GM18909 (cell line): ENCODE measurements around the gene ZSCAN18.

Source experiments
- ATAC-seq: cut with Tn5 transposase; IDR thresholded peaks from one replicate; pipeline ENCODE4 v1.9.1; 2021; ENCODE audit warnings: mild to moderate bottlenecking; ENCODE audit not compliant: unreplicated experiment, poor library complexity

The ZSCAN18 gene

DNA sequence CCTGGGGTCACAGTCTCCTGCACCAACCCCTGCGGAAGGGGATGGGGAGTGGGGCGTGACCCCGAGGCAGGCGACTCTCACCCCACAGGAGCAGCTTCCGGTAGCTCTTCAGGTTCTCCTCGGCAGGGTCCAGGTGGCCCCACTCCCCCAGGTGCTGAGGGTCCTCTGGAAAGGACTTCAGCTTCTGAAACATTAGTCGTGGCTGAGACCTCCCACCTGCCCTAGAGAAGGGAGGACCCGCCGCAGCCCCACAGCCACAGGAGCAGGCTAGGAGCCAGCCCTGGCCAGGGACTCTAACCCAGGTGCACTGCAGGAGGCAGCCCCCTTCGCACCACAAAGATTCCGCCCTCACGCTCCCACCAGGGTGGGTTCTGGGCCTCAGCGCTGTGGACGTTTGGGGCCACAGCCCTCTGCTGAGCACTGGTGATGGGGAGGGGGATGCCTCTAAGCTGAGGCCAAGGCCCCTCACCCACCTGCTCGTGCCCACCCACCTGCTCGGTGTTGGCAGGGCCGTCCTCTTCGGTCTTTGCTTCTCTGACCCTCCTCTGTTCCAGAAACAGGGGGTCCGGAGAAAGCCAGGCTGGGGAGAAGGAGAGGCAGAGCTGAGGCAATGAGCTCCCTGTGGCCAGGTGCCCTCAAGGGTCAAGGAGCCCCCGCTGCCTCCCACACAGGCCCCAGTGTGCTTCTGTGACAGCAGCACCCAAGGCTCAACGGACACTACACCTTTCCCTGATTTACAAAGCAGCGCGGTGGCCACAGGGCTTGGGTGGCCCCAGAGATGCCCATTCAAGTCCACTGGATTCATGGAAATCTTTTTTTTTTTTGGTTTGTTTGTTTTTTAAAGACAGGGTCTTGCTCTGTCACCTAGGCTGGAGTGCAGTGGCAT, 11.0 kb downstream of the ZSCAN18 start:
- no peak for ATAC-seq

DNA sequence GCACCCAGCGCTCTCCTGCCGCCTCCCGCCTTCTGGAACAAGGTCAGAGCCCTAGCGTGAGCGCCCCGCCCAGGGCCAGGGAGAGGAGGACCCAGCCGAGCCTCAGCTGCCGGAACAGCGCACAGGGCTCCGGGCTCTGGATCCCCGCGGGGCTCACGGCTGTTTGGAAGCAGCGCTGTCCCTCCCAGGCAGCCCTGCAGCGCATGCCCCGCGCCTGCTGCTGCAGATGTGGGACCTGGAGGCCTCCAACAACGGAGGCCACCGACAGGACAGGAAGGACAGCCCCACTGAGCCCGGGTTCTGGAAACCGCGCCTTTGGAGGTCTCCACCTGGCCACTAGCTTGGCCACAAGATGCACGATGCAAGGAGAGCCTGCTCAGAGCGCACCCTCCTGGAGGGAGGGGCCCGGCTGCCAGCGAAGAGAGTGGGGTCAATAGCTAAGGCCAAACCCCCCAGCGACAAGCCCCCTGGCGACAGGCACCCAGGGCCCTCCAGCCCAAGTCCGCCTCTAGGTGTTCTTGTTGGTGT, 12.6 kb downstream of the ZSCAN18 start:
- no peak for ATAC-seq

DNA sequence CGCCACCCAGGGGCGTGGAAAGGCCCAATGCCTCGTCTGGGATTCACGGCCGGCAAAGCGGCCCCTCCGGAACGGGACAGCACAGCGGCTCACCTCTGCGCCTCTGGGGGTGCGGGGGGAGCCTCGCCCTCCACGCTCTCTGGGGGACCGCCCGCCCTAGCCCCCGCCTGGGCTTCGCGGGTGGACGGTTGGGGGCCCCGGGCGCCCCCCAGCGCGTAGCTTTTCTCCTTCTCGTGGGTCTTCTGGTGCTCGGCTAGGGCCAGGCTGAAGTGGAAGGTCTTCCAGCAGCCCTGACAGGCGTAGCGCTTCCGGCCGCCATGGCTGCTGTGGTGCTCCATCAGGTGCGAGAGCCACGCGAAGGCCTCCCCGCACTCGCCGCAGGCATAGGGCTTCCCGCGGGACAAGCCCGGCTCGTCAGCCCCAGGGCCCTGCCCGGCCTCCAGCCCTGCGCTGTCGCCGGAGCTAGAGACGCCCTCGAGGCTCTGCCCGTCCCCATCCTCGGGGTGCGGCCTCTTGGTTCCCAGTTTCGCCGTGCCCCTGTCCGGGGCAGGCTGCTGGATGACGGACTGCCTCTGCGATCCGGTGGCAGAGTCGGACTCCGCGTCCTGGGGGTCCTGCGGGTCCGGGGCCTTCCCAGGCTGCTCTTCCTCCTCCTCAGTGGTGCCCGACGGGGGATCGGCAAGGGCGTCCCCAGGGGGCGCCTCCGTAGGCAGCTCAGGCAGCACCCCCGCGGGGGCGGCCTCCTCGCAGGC, 13.3 kb downstream of the ZSCAN18 start:
- ATAC-seq, result no peak

DNA sequence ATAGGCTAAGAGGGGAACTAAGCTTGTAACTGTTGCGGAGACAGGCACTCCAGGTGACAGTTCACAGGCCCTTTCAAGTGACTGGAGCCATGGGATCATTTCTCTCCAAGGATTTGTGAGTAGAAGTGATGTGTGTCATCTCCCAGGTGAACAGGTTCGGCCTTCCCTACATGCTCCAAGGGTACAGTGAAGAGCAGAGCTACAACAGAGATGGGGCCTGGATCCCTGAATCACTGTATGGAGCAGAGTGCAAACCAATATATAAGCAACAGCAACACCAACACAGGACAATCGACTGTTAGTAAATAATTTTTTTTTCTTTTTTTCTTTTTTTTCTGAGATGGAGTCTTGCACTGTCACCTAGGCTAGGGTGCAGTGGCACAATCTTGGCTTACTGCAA, 15.0 kb downstream of the ZSCAN18 start:
- ATAC-seq, result no peak

DNA sequence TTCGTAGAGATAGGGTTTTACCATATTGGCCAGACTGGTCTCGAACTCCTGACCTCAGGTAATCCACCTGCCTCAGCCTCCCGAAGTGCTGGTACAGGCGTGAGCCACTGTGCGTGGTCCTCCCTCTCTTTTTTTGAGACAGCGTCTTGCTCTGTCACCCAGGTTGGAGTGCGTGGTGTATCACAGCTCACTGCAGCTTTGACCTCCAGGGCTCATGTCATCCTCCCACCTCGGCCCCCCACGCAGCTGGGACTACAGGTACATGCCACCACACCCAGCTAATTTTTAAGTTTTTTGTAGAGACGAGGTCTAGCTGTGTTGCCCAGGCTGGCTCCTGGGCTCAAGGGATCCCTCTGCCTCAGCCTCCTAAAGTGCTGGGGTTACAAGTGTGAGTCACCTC, 18.2 kb downstream of the ZSCAN18 start:
- no peak for ATAC-seq

DNA sequence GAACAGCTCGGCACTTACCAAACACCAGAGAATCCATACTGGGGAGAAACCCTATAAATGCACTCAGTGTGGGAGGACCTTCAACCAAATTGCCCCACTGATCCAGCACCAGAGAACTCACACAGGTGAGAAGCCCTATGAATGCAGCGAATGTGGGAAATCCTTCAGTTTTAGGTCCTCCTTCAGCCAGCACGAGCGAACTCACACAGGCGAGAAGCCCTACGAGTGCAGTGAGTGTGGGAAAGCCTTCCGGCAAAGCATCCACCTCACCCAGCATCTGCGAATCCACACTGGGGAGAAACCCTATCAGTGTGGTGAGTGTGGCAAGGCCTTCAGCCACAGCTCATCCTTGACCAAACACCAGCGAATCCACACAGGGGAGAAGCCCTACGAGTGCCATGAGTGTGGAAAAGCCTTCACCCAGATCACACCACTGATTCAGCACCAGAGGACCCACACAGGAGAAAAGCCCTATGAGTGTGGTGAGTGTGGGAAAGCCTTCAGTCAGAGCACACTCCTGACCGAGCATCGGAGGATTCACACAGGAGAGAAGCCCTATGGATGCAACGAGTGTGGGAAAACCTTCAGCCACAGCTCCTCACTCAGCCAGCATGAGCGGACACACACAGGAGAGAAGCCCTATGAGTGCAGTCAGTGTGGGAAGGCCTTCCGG, 30.7 kb downstream of the ZSCAN18 start:
- no peak for ATAC-seq

DNA sequence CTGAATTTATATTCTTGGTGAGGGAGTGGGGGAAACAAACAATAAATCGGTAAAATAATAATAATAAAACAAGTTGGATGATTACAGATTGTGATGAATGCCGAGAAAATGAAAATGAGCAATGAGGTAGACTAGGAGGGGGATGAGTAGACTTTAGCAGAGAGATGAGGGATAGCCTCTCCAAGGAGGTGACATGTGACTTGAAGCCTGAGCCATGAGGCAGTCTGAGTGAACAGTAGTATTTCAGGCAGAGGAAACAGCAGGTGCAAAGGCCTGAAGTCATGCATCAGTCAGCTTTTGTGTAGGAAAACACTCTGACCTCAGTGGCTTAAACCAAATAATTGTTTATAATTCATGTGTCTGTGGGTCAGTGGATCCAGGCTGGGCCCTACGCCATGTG, 34.3 kb downstream of the ZSCAN18 start:
- no peak for ATAC-seq

DNA sequence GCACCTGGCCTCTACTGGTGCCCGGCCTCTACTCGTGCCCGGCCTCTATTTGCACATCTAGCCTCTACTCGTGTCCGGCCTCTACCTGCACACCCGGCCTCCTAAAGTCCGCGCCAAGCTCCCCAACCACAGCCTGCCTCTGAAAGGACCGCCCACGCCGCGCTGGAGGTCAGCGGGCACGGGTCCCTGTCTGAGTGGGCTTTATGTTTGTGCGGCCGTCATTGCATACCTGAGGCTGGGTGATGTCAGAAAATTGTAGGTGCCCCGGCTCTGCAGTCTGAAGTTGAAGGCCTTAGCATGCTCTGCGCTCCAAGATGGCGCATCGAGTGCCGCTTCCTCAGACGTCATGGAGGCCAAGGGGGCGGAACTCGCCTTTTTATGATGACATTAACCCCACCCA, 37.8 kb downstream of the ZSCAN18 start:
- ATAC-seq, result no peak

DNA sequence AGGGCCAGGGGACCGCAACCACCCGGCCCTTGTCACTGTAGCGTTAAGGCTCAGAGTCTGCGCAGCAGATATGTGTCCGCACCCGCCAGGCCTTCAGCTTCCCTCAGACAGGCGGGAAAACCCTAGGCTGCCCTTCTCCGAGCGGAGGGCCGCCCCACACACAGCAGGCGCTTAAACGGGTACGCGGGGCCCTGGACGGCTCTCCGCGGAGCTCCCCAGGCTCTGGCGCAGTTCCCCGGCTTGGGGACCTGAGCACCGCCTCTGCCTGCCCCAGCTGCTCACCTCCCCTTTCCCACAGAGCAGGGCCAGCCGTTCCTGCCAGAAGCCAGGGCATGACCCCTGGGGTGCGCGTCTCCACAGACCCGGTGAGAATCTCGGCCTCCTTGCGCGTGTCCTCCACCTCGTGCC, 38.4 kb downstream of the ZSCAN18 start:
- ATAC-seq, result no peak

DNA sequence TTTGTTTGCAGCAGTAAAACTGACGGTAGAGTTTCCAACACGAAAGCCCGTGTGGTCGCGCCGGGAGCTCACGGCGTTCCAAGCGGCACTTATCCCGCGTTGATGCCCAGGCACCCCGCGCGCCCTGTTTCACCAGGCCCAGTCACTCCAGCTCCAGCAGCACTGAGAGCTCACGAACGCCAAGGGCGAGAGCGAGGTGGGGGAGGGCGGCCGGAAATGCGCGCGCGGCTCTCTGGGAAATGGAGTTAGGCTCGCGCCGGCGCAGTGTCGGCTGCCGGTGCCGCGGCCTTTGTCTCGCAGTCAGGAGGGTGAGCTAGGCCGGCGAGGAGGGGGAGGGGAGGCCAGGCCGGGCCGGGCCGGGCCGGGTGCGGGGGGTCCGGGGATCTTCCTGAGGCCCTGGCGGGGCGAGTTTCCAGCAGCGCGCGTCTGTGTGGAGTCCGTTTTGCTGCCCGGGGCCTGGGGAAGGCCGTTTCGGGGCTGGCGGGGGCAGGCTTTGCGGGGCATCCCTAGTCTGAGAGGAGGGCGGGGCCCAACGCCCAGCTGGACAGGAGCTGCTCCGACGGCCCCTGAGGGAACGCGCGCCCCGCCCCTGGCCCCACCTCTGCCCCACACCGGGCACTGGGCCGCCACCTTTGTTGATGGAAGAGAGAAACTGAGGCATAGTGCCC, 38.9 kb downstream of the ZSCAN18 start, which contains the start of gene ZNF135:
TSS of gene ZNF135 (plus strand) at position 280 of the 668 bp plus-strand sequence. CDS start 721 bp downstream, outside the sequence.
- no peak for ATAC-seq

DNA sequence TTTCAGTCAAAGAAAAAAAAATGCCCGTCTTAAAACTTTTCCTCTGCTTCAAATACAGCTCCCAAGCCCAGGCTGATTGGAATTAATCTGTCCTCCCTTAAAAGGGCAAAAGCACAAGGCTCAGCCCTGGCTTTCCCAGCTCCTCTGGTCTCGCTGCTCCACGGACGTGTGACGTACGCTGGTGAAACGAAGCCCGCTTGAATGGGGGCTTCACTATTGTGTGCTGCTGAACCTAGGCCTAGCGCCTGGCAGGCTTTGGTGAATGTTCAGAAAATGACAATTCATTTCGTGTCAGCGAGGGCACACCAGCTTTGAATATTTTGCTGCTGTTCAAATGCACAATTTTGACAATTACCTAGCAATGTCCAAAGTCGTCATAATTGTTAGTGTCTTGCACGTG, 39.6 kb downstream of the ZSCAN18 start:
- no peak for ATAC-seq

DNA sequence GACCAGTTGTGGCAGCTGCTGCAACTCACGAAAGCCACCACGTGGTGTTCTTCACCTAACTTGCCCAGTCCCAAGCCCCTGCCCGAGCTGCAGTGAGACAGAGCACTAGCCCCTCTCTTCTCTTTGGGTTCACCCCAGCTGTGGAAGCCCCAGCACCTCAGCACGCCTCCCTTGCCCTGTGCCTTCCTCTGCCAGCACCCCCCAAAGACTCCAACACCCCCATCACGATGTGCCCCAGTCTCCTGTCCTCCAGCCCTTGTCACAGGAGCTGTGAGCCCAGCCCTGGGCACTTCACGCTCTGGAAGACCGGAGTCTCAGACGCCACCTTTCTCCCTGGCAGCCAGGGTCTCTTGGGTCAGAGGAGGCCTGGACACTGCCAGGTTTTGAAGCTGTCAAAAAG, 41.2 kb downstream of the ZSCAN18 start:
- no peak for ATAC-seq

DNA sequence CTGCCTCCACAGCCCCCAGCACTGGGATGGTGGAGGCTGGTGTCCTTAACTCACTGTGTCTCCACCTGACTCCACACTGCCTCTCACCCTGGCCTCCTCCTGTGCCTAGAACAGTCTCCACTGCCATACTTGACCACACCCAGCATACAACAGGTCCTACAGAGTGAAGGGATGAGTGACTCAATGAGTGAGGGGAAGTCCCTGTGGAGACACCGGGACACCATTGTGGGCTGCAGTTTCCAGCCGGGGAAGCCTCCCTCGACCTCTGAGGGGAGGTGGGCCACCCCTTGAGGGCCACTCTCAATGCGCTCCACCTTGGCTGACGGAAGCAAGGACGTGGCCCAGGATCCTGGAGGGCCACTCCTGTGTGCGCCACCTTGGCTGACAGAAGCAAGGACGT, 41.8 kb downstream of the ZSCAN18 start:
- no peak for ATAC-seq

DNA sequence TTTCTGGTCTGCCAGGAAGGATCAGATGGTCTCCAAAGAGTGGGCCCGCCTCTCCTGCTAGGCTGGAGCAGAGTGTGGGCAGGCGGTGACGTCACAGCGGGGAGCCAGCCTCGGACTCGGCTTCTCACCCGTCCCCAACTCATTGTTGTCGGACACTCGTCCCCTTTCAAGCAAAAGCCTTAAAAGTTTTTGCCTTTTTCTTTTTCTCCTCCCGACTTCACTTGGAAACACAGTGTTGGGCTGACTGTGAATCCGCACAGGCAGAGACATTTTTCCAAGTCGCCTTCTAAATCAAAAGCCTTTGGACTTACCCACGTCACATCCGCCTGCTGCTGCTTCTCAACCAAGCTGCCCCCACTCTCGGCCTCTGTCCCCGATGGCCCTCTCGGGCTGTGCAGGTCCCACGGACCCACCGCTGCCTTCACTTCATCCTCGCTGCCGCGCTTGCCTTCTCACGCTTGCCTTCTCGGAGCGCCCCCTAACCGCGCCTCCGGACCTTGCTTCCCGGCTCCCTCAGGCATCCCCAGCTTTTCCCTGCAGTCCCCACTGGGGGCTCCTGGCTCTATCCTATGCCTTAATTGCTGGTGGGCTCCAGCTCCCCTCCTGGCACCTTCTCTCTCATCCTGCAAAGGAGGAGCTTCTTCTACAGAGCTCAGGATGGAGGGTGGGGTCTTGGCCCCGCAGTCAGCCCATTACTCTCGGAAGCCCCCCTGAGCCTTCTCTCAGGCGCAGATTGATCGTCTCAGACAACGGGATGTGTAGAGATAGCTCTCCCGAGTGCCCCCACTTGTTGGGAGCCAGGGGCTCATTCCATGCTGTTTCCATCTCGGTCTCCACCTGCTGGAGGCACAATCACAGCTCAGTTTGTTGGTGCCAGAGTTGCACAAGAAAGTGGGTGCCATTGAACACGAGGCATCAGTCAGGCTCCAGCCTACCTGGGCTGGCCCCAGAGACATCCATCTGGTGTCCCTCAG, 42.8 kb downstream of the ZSCAN18 start:
- ATAC-seq, result no peak

DNA sequence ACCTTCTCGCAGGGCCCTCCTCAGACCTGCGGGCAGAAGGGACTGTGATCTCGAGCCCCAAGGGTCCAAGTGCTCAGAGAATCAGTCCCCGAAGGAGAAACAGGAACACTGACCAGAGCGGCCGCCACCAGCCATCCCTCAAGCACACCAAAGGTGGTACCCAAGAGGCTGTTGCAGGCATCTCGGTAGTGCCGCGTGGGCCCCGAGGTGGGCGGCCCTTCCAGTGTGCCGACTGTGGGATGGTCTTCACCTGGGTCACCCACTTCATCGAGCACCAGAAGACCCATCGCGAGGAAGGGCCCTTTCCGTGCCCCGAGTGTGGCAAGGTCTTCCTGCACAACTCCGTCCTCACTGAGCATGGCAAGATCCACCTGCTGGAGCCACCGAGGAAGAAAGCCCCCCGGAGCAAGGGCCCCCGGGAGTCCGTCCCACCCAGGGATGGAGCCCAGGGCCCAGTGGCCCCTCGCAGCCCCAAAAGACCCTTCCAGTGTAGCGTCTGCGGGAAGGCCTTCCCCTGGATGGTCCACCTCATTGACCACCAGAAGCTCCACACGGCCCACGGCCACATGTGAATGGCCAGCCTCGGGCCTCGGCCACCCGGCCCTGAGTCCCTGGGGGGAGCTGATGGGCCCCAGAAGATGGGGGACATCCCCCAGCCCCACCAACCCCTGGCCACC, 44.4 kb downstream of the ZSCAN18 start:
- no peak for ATAC-seq

DNA sequence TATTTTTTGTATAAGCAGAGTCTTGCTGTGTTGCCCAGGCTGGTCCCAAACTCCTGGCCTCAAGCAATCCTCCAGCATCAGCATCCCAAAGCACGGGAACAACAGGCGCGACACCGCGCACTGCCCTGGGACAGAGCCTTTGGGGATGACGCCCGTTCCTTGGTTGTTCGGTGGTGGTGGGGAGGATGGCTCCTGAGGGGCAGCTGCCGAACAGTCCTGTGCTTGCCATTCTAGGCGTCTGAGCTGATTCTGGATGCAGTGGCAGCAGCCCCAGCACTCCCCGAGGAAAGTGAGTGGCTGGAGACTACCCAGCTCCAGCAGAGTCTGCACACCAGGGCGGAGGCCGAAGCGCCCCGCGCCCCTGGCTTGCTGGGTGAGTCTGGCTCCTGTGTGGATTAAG, 45.8 kb downstream of the ZSCAN18 start:
- ATAC-seq, result no peak

DNA sequence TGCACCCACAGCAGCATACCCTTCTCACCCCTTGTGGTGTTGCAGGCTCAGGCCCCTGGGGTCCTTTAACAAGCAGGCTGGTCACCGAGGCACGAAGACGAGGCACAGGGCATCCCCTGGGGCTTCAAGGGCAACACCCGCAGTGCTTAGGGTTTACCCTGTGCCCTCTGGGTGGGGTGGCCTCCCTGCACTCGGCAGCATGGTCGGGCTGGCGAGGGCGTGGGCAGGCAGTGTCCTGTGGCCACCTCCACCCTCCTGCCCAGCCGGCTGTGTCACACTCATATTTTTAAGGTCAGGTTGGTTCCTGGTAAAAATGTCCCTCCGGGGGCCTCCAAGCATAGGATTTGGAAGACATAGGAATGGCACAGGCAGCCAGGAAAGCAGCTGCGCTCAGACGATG, 50.4 kb downstream of the ZSCAN18 start:
- ATAC-seq, result no peak

DNA sequence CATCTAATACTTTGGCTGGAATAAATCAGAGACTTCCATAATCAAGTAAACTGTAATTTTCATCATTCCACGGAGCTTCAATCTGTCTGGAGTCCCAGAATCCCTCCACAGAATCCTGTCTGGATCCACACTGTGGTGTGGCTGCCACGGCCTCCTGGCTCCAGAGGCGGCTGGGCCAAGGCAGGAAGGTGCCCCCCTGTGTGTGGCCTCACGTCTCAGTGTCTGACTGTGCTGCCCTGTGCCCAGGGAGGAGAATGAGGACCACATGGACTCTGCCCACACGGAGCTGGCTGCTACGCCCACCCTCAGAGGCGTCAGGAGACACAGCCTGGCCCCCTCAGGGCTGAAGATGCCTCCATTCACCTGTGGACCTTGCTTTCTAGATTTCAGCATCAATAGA, 51.2 kb downstream of the ZSCAN18 start:
- no peak for ATAC-seq
